GM19324 (cell line): ENCODE measurements around the gene TRPM8.
"Not testable (repeated sequence)": the region's sequence is repeated elsewhere in the genome, so short reads cannot be mapped to it uniquely, and the experiment has no call there.

Source experiments
- ATAC-seq: cut with Tn5 transposase; IDR thresholded peaks from one replicate; pipeline ENCODE4 v1.9.1; 2021; ENCODE audit warnings: mild to moderate bottlenecking, moderate library complexity; ENCODE audit not compliant: unreplicated experiment, low FRiP score

The TRPM8 gene

GRCh38 chr2:233935426-233935825, 18.3 kb downstream of the TRPM8 start:
- no peak for ATAC-seq

GRCh38 chr2:233936089-233936488, 18.9 kb downstream of the TRPM8 start:
- no peak for ATAC-seq

- no peak for ATAC-seq
These were observed 21.6 kb downstream of the TRPM8 start for GRCh38 chr2:233938676-233939370.

- no peak for ATAC-seq
These were observed 23.5 kb downstream of the TRPM8 start for GRCh38 chr2:233940376-233941276.

GRCh38 chr2:233942731-233943130, 25.6 kb downstream of the TRPM8 start:
- ATAC-seq: no peak

- ATAC-seq: no peak
These were observed 27.1 kb downstream of the TRPM8 start for GRCh38 chr2:233944269-233944668.

- no peak for ATAC-seq
These were observed 27.5 kb downstream of the TRPM8 start for GRCh38 chr2:233944722-233945121.

GRCh38 chr2:233945146-233945545, 28.0 kb downstream of the TRPM8 start:
- no peak for ATAC-seq

GRCh38 chr2:233950078-233950825, 33.1 kb downstream of the TRPM8 start:
- no peak for ATAC-seq

GRCh38 chr2:233952335-233952734, 35.2 kb downstream of the TRPM8 start:
- no peak for ATAC-seq

- no peak for ATAC-seq
These were observed 36.1 kb downstream of the TRPM8 start for GRCh38 chr2:233953087-233953801.

GRCh38 chr2:233960203-233960602, 43.0 kb downstream of the TRPM8 start:
- ATAC-seq: no peak

- ATAC-seq: no peak
These were observed 44.7 kb downstream of the TRPM8 start for GRCh38 chr2:233961905-233962304.

GRCh38 chr2:233964581-233964980, 47.4 kb downstream of the TRPM8 start:
- ATAC-seq: no peak

- no peak for ATAC-seq
These were observed 47.9 kb downstream of the TRPM8 start for GRCh38 chr2:233965032-233965603.

- not testable (repeated sequence) for ATAC-seq
These were observed 48.5 kb downstream of the TRPM8 start for GRCh38 chr2:233965646-233966045.

GRCh38 chr2:233966388-233966787, 49.2 kb downstream of the TRPM8 start:
- ATAC-seq: no peak

GRCh38 chr2:233967164-233967563, 50.0 kb downstream of the TRPM8 start:
- no peak for ATAC-seq

- no peak for ATAC-seq
These were observed 51.4 kb downstream of the TRPM8 start for GRCh38 chr2:233968556-233968955.

GRCh38 chr2:233972460-233972859, 55.3 kb downstream of the TRPM8 start:
- ATAC-seq: not testable (repeated sequence)
